GM18909 (cell line): Measurements from ENCODE around the gene FOXE1.

ENCODE experiments used
- ATAC-seq: cut with Tn5 transposase; IDR thresholded peaks from one replicate; pipeline ENCODE4 v1.9.1; 2021; ENCODE audit warnings: mild to moderate bottlenecking; ENCODE audit not compliant: unreplicated experiment, poor library complexity

FOXE1 gene

DNA sequence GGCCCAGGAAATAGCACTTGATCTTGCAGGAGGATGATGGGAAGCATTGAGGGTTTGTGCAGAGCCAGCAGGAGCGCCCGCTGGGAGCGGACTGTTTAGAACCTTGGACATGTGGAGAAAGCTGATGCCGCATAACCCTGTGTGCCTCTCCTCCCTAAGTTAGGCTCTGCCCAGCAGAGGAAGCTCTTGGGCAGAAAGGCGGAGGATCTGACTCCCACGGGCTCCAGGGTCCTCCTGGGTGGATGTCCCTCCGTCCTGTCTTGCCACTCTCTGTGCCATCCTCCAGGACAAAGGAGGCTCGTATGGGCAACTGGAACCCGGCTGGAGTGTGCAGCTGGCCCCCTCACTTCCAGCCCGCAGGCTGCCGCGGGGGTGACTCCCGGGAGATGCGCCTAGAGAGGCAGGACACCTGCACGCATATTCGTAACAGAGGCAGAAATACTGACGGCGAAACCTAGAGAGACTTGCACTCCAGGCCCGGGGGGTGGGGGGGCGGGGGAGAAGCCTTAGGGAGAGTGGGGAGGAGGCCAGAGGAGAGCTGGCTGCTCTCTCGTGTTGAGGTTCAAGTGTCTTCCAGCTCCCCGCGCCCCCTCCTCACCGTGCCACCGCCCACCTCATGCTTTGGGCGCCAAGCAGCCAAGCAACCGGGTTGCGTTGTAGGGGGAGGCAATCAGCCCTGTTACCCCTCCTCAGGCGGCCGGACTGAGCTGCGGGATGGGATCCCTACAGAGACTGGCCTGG is 5.4 kb upstream of the FOXE1 start:
- ATAC-seq: no peak

GRCh38 chr9:97848215-97848479 is 4.9 kb upstream of the FOXE1 start:
- no peak for ATAC-seq

GRCh38 chr9:97848480-97849237 is 4.4 kb upstream of the FOXE1 start:
- no peak for ATAC-seq

DNA sequence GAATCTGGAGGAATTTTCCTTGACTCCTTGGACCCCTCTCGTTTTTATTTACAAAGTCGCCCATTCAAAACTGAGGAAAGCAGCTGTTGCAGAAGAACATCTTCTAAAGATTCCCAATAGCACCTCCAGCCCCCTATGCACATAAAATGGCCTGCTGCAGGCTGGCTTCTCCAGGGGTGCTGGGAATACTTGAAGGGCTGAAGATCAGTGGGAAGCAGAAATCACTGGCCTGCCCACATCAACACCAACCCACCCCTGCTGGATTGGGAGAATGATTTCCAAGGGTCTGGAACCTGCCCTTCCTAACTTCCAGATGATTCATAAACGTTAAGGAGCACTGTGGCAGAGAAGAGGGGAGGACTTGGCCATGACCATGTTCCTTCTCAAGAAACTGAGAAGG is 3.0 kb upstream of the FOXE1 start:
- no peak for ATAC-seq

DNA sequence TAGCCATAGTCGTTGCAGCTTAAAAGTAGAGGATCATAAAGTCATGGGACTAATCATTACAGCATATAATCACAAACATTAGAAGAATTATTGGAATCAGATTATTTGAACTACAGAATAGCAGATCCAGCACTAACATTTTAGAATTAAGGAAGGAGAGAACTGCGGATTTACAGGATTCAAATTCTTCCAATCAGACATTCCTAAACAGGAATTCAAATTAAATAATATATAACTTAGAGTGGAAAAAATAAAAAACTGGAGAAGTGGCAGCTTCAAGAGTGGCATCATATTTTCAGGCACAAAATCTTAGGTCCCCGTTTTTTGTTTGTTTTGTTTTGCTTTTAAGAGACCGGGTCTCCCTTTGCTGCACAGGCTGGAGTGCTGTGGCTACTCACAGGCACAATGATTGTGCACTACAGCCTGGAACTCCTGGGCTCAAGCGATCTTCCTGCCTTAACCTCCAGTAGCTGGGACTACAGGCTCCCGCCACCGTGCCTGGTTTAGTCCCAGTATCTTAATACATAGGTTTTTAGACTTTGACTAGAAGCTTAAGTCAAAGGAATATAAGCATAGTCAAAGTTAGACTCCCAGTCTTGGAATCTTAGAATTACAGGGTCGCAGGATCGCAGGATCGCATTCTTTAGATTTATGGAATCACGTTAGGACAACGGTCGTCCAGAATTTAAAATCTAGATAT is 2.1 kb upstream of the FOXE1 start:
- no peak for ATAC-seq

DNA sequence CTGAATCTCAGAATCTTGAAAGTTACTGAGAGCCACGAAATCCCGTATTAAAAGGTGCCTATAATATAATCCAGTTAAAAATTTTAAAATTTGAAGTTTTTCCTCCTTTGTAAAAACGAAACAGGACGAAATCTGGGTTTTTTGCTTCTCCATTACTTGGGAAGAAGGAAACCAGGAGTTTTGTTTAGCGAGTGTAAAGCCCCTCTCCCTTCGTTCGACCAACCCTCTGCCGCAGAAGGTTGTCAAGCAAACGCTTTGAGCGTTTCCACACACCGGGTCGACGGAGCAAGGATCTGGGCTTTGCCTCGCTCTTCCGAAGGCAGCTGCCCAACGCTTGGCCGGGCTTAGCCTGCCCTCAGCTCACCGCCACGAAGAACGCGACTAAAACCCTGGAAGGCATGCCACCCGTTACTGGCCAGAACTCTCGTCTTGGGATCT is 1.6 kb upstream of the FOXE1 start:
- ATAC-seq: no peak

GRCh38 chr9:97852001-97852398 is 1.0 kb upstream of the FOXE1 start:
- ATAC-seq: no peak

DNA sequence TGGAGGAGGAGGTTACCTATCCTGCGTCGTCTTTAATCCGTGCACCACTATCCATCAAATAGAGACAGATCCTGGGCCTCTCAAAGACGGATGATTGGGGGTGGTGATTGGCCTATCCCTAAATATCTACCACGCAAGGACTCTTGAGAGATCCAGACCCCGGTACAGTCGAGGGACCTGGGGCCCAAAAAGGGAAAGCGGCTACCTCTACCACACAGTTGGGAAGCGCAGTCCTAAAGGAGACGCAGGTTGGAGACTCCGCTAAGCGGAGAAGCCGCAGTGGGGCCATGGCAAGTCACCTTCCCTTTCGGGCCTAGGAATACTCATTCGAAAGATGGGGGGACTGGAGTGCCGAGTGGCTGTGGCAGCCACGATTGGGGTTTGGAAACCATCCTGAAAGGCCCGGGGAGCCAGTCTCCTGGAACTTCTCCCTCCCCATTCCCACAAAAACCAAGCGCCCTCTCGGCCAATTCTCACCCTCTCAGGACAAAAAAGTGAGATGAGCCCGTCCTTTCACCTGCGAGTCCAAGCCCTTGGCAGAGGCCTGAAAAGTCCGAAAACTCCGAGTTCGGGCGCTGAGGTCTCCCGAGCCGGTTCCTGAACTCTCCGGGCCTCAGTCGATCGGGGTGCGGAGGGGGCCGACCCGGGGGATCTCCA is 499 bp upstream of the FOXE1 start:
- no peak for ATAC-seq

GRCh38 chr9:97853844-97854695 is 1.0 kb downstream of the FOXE1 start:
- ATAC-seq: no peak

- no peak for ATAC-seq
Measured at GRCh38 chr9:97854696-97855485, 1.9 kb downstream of the FOXE1 start.

DNA sequence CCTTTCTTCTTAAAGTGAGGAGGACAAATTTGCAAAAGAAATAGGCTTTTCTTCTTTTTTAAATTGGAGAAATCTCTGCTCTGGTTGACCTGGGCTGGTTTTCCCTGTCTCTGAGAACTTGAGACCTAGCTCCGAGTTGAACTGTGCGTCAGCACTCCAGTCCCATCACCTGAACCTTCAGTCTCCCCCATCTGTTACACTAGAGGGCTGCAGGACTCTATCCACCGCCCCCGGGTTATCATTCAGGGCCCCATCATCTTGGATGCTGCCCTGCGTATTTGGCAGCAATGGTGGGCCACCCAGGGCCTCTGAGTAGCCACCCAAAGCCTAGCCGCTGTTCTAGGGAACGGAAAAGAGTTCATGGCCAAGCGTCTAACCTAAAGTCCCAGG is 2.5 kb downstream of the FOXE1 start:
- ATAC-seq: no peak

GRCh38 chr9:97855899-97856298 is 2.9 kb downstream of the FOXE1 start:
- ATAC-seq: no peak

- no peak for ATAC-seq
Measured at GRCh38 chr9:97856857-97857605, 4.0 kb downstream of the FOXE1 start.

GRCh38 chr9:97857606-97858392 is 4.8 kb downstream of the FOXE1 start:
- no peak for ATAC-seq

DNA sequence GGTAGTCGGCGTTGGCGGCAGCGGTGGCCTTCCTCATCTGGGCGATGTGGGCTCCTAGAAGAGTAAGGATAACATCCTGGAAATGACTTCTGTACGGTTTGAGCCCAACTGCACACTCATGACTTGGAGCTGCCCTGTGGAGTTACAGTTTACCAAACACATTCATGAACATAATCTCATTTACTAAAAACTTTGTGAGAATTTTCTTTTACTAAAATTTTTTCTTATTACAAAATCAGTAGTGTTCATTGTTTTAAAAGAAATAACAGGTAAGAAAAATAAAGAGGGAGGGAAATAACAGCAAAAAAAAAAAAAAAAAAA is 5.3 kb downstream of the FOXE1 start:
- ATAC-seq: no peak

DNA sequence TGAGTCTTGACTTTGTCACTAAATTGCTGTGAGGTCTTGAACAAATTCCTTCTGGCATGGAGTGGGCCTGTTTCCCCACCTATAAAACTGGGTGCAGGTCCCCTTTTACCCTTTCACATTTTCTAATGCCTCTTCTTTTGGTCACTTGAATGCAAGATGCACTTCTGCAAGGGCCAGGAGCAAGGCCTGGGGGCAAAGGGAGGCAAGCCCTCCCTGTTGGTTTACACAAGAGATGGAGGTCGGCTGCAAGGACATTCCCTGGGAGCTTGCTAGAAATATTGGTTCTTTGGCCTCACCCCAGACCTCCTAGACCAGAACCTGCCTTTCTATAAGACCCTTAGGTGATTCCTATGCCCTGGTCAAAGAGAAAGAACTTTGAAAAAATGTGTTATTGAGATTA is 5.8 kb downstream of the FOXE1 start:
- ATAC-seq: no peak

DNA sequence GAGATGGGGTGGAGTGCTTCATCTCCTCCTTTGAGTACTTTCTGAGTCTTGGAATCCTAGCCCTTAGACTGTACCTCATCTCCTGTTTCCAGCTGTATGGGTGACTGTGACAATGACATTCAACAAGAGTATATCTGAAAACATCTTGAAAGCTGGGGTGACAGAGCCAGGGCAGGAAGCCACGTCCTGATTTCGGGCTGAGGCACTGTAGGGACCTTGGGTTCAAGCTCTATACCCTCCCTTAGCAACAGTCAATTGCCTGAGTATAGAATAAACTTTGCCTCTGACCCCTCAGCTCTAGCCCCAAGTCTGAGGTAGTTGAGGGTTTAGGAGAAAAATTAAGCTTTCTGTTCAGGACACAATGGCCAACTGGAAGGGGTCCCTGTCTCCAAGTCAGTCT is 6.3 kb downstream of the FOXE1 start:
- no peak for ATAC-seq
